GM21717 (cell line): ENCODE results near the gene HOXB6.

Experiments used
- ATAC-seq: cut with Tn5 transposase; IDR thresholded peaks from one replicate; pipeline ENCODE4 v1.9.1; 2021; ENCODE audit warnings: mild to moderate bottlenecking, moderate library complexity; ENCODE audit not compliant: unreplicated experiment

Gene HOXB6

GRCh38 chr17:48569674-48570324, 35.0 kb downstream of the HOXB6 start:
- no peak for ATAC-seq

GRCh38 chr17:48569240-48569582, 35.6 kb downstream of the HOXB6 start:
- ATAC-seq = no peak

- ATAC-seq = no peak
Measured at GRCh38 chr17:48568499-48569239, 36.1 kb downstream of the HOXB6 start.

- ATAC-seq = no peak
Measured at GRCh38 chr17:48567646-48568354, 37.0 kb downstream of the HOXB6 start.

- ATAC-seq = no peak
Measured at GRCh38 chr17:48567209-48567608, 37.6 kb downstream of the HOXB6 start.

- ATAC-seq = no peak
Measured at GRCh38 chr17:48566717-48567116, 38.1 kb downstream of the HOXB6 start.

- no peak for ATAC-seq
Measured at GRCh38 chr17:48565925-48566710, 38.7 kb downstream of the HOXB6 start.

GRCh38 chr17:48565022-48565554, 39.7 kb downstream of the HOXB6 start:
- no peak for ATAC-seq

GRCh38 chr17:48564188-48565021, 40.4 kb downstream of the HOXB6 start:
- ATAC-seq = no peak

- no peak for ATAC-seq
Measured at GRCh38 chr17:48563867-48564187, 41.0 kb downstream of the HOXB6 start.

GRCh38 chr17:48563385-48563838, 41.4 kb downstream of the HOXB6 start:
- ATAC-seq = no peak

- no peak for ATAC-seq
Measured at GRCh38 chr17:48562934-48563333, 41.9 kb downstream of the HOXB6 start.

GRCh38 chr17:48561884-48562810, 42.6 kb downstream of the HOXB6 start:
- no peak for ATAC-seq

GRCh38 chr17:48559840-48560817, 44.7 kb downstream of the HOXB6 start:
- ATAC-seq = no peak

GRCh38 chr17:48559122-48559839, 45.5 kb downstream of the HOXB6 start:
- no peak for ATAC-seq

GRCh38 chr17:48558831-48559121, 46.0 kb downstream of the HOXB6 start:
- no peak for ATAC-seq

GRCh38 chr17:48558057-48558830, 46.5 kb downstream of the HOXB6 start:
- ATAC-seq = no peak
